ENCODE results near the gene MYO9B. TPM values are rescaled to one million over a fixed set of nuclear protein-coding genes. Genes with fewer than 3 reads are reported as not detected.

The MYO9B gene
- total RNA-seq, 1 donor from 2014 or later = 30.7 TPM

DNA sequence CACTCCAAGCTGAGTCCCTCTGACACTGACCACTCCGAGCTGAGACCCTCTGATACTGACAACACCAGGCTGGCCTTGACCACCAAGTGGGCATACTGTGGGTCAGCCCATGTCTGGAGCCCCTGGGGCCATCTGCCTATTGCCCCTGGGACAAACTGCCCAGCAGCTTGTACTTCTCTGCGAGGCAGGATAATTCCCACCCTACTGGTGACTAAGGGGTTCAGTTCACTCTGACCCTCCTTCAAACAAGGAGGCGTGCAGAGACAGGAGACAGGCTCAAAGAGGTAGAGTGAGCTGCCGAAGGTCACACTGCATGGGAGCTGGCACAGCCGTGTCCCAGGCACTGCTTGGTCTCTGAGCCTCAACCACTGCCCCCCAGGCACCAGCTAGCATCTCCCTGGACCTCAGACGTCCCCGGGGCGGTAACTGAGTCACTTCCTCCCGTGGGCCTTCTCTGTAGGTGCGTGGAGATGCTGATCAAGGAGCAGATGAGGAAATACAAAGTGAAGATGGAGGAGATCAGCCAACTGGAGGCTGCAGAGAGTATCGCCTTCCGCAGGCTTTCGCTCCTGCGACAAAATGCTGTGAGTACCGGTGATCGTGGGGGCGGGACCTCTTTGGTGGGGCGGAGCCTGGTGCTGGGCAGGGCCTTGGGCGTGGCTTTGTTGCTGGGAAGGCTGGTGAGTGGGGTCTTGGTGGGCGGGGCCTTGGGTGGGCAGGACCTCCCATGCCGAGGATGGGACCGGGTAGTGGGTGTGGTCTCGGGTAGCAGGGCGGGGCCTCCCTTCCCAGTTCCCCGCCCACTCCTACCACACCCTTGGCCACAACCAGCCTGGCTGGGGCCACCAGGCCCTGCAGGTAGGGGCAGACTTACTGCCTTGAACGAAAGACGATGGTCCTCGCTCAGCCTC lies 133.8 kb downstream of the MYO9B start:
- Histone ChIP-seq H3K27ac (replicated peaks) (peak overlapping the region; percentile 27), H3K27me3 (ENCODE audit: low read depth) (no peaks in the 10 kb centered on the region), H3K4me1 (peaks cover under 1% of the 10 kb centered on the region), H3K36me3 (peaks cover 71% of the 10 kb centered on the region), H3K9me3 (replicated peaks) (no peaks in the 10 kb centered on the region), H3K4me3 (no peak overlapping the region)
- TF ChIP-seq, protein P1, sequence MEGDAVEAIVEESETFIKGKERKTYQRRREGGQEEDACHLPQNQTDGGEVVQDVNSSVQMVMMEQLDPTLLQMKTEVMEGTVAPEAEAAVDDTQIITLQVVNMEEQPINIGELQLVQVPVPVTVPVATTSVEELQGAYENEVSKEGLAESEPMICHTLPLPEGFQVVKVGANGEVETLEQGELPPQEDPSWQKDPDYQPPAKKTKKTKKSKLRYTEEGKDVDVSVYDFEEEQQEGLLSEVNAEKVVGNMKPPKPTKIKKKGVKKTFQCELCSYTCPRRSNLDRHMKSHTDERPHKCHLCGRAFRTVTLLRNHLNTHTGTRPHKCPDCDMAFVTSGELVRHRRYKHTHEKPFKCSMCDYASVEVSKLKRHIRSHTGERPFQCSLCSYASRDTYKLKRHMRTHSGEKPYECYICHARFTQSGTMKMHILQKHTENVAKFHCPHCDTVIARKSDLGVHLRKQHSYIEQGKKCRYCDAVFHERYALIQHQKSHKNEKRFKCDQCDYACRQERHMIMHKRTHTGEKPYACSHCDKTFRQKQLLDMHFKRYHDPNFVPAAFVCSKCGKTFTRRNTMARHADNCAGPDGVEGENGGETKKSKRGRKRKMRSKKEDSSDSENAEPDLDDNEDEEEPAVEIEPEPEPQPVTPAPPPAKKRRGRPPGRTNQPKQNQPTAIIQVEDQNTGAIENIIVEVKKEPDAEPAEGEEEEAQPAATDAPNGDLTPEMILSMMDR (IDR thresholded peaks at IDR 0.05; ENCODE audit: borderline replicate concordance) = no peak
- intact Hi-C loops (cut with micrococcal nuclease) = no loop called here
- no peak for DNase-seq

GRCh38 chr19:17210296-17210695 lies 134.7 kb downstream of the MYO9B start:
- intact Hi-C loops (cut with micrococcal nuclease) = no loop called here
- Histone ChIP-seq H3K4me3 (no peak overlapping the region), H3K27me3 (ENCODE audit: low read depth) (no peaks in the 10 kb centered on the region), H3K4me1 (peaks cover 8% of the 10 kb centered on the region), H3K36me3 (peaks cover 69% of the 10 kb centered on the region), H3K9me3 (replicated peaks) (no peaks in the 10 kb centered on the region), H3K27ac (replicated peaks) (peak overlapping the region; percentile 27)
- DNase-seq = no peak
- TF ChIP-seq, protein P1 (IDR thresholded peaks at IDR 0.05; ENCODE audit: borderline replicate concordance) = no peak

GRCh38 chr19:17211547-17212446 lies 136.2 kb downstream of the MYO9B start:
- intact Hi-C loops (cut with micrococcal nuclease) = no loop called here
- DNase-seq = no peak
- Histone ChIP-seq H3K36me3 (peaks cover 62% of the 10 kb centered on the region), H3K27me3 (ENCODE audit: low read depth) (no peaks in the 10 kb centered on the region), H3K4me3 (no peak overlapping the region), H3K9me3 (replicated peaks) (no peaks in the 10 kb centered on the region), H3K4me1 (peaks cover 21% of the 10 kb centered on the region), H3K27ac (replicated peaks) (no peak overlapping the region)
- TF ChIP-seq, protein P1 (IDR thresholded peaks at IDR 0.05; ENCODE audit: borderline replicate concordance) = no peak

DNA sequence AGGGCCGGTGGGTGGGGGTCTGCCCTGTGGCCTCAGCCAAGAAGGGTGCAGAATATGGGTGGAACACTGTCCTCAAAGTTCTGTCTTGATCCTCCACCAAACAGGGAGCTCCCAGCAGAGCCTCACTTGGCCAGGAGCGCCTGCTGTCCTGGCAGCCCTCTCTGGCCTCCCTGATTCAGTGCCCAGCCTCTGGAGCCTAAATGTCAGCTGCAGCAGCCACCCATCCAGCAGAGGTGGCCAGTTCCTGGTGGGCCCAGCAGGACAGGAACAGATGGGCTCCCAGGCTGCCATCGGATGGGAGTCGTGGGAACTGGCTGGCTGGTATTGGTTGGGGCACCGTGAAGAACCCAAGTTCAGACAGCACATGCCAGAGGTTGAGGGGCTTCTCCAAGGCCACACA lies 137.8 kb downstream of the MYO9B start:
- Histone ChIP-seq H3K4me1 (peaks cover 21% of the 10 kb centered on the region), H3K36me3 (peaks cover 70% of the 10 kb centered on the region), H3K4me3 (no peak overlapping the region), H3K9me3 (replicated peaks) (no peaks in the 10 kb centered on the region), H3K27me3 (ENCODE audit: low read depth) (no peaks in the 10 kb centered on the region), H3K27ac (replicated peaks) (no peak overlapping the region)
- intact Hi-C loops (cut with micrococcal nuclease) = no loop called here
- DNase-seq = no peak
- TF ChIP-seq, protein P1 (IDR thresholded peaks at IDR 0.05; ENCODE audit: borderline replicate concordance) = no peak

GRCh38 chr19:17214508-17215126 lies 139.0 kb downstream of the MYO9B start:
- DNase-seq = no peak
- H3K36me3 ChIP-seq = peaks cover 69% of the 10 kb centered on the region
- H3K9me3 ChIP-seq (replicated peaks) = no peaks in the 10 kb centered on the region
- peaks cover 21% of the 10 kb centered on the region for H3K4me1 ChIP-seq
- peak overlapping the region; percentile 74 for H3K4me3 ChIP-seq
- H3K27me3 ChIP-seq (ENCODE audit: low read depth) = no peaks in the 10 kb centered on the region
- H3K27ac ChIP-seq (replicated peaks) = peak overlapping the region; percentile 95
- intact Hi-C loops (cut with micrococcal nuclease) = no loop called here
- TF ChIP-seq, protein P1 (IDR thresholded peaks at IDR 0.05; ENCODE audit: borderline replicate concordance) = no peak
